OCI-LY3 (cell line): ENCODE results near the gene DNMT3L.
"Not testable (repeated sequence)": the region's sequence is repeated elsewhere in the genome, so short reads cannot be mapped to it uniquely, and the experiment has no call there.

Experiments
- H2AFZ ChIP-seq: fragments of 200-600, 300-600 bp; shearing (Covaris generic); 2 replicates; pipeline ENCODE4 v1.6.0; 2014; ENCODE audit warnings: antibody characterized with exemption, low read depth, low read length
- H3K27ac ChIP-seq: fragments of 200-600, 300-600 bp; sonication (generic); 2 replicates; pipeline ENCODE4 v1.5.1; 2014; ENCODE audit warnings: mild to moderate bottlenecking, low read length, moderate library complexity, mixed read lengths
- H3K27me3 ChIP-seq: fragments of 200-600, 300-600 bp; sonication (generic); 2 replicates; pipeline ENCODE4 v1.6.1; 2014; ENCODE audit warnings: low read depth, low read length, mixed read lengths
- H3K36me3 ChIP-seq: fragments of 200-600, 300-600 bp; sonication (generic); replicated peaks from 2 replicates; pipeline ENCODE3; 2014; ENCODE audit warnings: low read depth, low read length, mixed read lengths
- H3K4me1 ChIP-seq: fragments of 300-600, 200-600 bp; sonication (generic); 2 replicates; pipeline ENCODE4 v1.6.1; 2014; ENCODE audit warnings: low read length, mixed read lengths
- H3K4me2 ChIP-seq: fragments of 200-600, 300-600 bp; sonication (generic); 2 replicates; pipeline ENCODE4 v1.6.1; 2014; ENCODE audit warnings: low read length, mixed read lengths
- H3K4me3 ChIP-seq: fragments of 300-600, 200-600 bp; sonication (generic); 2 replicates; pipeline ENCODE4 v1.5.1; 2014; ENCODE audit warnings: antibody characterized with exemption, mild to moderate bottlenecking, low read length, moderate library complexity
- H3K79me2 ChIP-seq: fragments of 300-600, 200-600 bp; shearing (Covaris generic); 2 replicates; pipeline ENCODE4 v1.6.1; 2014; ENCODE audit warnings: mild to moderate bottlenecking, low read length, mixed read lengths
- H3K9ac ChIP-seq: fragments of 300-600, 200-600 bp; shearing (Covaris generic); 2 replicates; pipeline ENCODE4 v1.6.0; 2014; ENCODE audit warnings: mild to moderate bottlenecking, low read length, moderate library complexity
- H3K9me3 ChIP-seq: fragments of 200-600, 300-600 bp; shearing (Covaris generic); 2 replicates; pipeline ENCODE4 v1.6.1; 2014; ENCODE audit warnings: low read length, mixed read lengths; ENCODE audit not compliant: insufficient read depth
- H4K20me1 ChIP-seq: fragments of 200-600, 300-600 bp; sonication (generic); 2 replicates; pipeline ENCODE4 v1.6.1; 2016; ENCODE audit warnings: low read length, mixed read lengths; ENCODE audit not compliant: insufficient read depth
- EZH2phosphoT487 ChIP-seq: fragments of 200-600 bp; shearing (Covaris generic); IDR thresholded peaks from 2 replicates; pipeline ENCODE4 v1.6.1; 2018; ENCODE audit warnings: antibody characterized with exemption, mixed run types, low read depth
- TF ChIP-seq, protein P1 (sequence below): fragments of 200-600, 300-600 bp; sonication (generic); IDR thresholded peaks from 2 replicates; pipeline ENCODE4 v1.5.1; 2014; ENCODE audit warnings: antibody characterized with exemption, low read length, low read depth

Gene DNMT3L

DNA sequence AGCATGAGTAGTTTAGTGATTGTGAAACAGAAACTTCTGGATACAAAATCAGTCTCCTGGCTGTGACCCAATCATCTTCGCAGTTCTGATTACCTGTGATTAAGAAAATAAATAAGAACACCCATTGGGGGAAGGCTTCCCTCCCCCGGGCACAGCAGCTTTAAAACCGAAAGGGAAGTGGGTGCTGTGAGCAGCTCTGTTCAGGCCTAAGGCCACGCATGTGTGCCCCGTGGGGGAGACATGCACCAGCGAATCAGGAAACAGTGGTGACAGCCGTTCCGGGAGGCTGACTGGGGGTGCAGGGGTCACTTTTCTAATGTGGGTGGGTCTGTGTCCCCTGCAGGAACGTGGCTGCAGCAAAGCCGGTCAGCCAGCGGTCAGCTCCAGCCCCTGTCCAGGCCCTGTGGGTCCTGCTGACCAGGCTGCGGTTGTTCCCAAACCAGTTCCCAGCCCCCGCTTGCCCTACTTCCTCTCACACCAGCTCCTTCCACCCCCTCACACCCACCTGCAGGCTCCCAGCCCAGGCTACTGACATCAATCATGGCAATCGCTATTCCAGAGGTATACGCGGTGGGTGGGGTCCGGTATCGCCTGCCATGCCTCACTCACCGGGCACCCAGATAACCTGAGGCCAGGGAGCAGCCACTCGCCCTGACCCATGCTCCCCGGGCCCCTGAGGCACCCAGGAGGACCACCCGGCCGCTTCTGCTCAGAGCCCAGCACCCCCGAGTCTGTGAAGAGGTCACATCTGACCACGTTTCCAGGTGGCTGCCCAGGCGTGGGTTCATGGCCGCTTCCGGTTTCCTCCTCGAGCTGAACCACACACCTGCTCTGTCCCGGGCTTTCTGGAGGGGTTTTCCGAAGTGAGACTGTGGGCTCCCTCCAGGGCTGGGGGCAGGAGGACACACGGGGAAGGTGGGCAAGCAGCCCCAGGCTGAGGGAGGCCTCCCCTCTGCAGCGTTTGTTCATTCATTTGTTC, 54.7 kb downstream of the DNMT3L start:
- not testable (repeated sequence) for H3K4me1 ChIP-seq, H3K9me3 ChIP-seq, H3K9ac ChIP-seq, H3K27ac ChIP-seq, H2AFZ ChIP-seq, H3K27me3 ChIP-seq, H3K36me3 ChIP-seq, H3K4me3 ChIP-seq, H3K79me2 ChIP-seq, H4K20me1 ChIP-seq, H3K4me2 ChIP-seq

DNA sequence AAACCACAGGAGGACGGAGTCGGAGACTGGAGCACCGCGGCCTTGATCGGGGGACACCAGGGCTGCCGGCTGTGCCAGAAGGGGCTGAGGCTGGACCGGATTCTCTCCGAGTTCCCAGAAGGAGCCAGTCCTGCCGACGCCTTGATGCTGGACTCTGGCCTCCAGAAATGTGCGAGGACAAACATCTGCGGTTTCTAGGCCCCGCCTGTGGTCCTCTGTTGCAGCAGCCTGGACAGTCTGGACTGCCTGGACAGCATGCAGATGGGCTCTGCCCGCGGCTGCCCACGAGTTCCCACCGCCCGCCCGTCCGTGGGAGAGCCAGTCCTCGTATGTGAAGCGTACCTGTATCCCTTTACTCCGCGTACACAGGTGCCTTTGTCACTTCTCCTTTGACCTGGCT, 55.5 kb downstream of the DNMT3L start:
- H3K27me3 ChIP-seq, H3K4me2 ChIP-seq, H3K36me3 ChIP-seq, H3K27ac ChIP-seq, H3K4me3 ChIP-seq, H3K4me1 ChIP-seq, H3K79me2 ChIP-seq, H2AFZ ChIP-seq, H3K9ac ChIP-seq, H4K20me1 ChIP-seq, H3K9me3 ChIP-seq: not testable (repeated sequence)

DNA sequence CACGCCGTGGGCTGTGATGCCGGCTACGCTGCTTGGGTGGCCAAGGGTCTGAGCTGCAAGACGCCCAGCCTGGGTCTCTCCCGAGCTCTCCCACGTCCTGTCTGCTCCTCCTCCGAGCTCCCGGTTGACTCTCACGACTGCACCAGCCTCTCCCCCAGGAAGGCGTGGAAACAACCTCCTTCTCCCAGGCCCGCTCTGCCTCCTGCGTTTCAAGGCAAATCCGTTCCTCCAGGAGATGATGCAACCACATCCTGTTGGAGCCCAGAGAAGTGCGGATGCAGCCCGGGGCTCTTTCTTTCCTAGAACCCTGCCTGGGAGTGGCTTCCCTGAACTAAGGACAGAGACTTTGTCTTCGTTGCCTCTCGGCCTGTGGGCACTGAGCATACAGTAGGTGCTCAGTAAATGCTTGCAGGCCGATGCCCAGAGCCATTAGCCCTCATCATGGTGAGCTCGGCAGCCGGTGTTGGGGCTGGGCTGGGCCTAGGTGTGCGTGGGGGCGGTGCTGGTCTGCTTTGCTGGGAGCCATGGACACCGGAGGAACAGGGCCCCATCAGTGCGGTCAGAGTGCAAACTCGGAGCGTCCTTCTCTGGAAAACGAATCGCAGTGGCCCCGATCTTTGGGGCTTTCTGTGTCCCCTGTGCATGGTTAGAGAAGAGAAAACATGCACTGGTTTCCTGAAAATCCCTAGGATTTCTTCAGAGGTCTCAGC, 59.0 kb downstream of the DNMT3L start:
- not testable (repeated sequence) for H3K4me1 ChIP-seq, H3K9me3 ChIP-seq, H3K27ac ChIP-seq, H3K4me3 ChIP-seq, H4K20me1 ChIP-seq, H3K79me2 ChIP-seq, H3K9ac ChIP-seq, H3K36me3 ChIP-seq, H3K27me3 ChIP-seq, H3K4me2 ChIP-seq, H2AFZ ChIP-seq

DNA sequence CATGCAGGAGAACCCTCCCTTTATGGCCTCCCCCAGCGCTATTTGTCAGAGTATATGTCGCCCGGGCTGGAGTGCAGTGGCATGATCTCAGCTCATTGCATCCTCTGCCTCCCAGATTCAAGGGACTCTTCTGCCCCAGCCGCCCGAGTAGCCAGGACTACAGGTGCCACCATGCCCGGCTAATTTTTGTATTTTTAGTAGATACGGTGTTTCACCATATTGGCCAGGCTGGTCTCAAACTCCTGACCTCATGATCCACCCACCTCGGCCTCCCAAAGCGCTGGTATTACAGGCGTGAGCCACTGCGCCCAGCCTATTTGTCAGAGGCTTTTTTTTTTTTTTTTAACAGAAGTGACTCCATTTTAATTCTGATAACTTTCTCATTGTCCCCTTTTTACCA, 61.7 kb downstream of the DNMT3L start:
- not testable (repeated sequence) for H3K9me3 ChIP-seq, H3K9ac ChIP-seq, H3K4me2 ChIP-seq, H3K27ac ChIP-seq, H3K27me3 ChIP-seq, H4K20me1 ChIP-seq, H2AFZ ChIP-seq, H3K4me3 ChIP-seq, H3K36me3 ChIP-seq, H3K79me2 ChIP-seq
- peaks cover 14% of the 10 kb centered on the region for H3K4me1 ChIP-seq

DNA sequence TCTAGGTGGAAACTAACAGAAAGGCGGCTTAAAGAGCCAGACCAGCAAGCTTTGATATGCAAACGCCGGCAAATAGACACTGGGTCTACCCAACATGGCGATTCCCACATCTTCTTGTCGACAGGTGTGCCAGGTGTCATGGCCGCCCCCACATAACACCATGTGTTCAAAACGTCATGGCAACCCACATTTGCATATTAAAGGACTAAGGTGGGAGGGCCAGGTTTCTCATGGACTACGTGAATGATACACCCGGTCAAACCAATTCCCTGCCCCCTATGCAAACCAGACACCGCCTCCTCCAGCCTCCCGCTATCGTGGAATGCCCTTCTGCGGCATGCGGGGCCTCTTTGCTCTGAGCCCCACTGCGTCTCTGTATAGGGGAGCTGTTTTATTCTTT, 62.2 kb downstream of the DNMT3L start:
- Histone ChIP-seq H3K4me2 (no peak overlapping the region), H2AFZ (no peak overlapping the region)

DNA sequence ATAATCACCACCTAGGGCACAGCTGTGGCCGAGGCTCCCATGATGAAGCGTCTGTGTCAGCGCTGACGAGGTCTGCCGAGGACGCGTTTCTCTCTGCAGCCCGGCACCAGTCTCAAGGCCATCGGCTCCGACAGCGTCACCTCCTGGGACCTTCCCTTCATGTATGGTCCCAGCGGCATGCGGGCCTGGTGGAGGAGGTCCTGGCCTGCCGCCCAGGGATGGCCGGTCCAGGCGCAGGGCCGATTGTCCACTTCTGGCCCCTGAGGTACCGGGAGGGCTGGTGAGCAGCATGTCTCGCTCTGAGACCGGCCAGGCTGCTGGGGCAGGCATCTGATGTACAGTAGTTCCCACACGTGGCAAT, 64.6 kb downstream of the DNMT3L start:
- H3K4me1 ChIP-seq = peaks cover 14% of the 10 kb centered on the region
- H3K27me3 ChIP-seq, H3K4me2 ChIP-seq, H2AFZ ChIP-seq, H4K20me1 ChIP-seq, H3K9me3 ChIP-seq, H3K79me2 ChIP-seq, H3K36me3 ChIP-seq, H3K9ac ChIP-seq, H3K27ac ChIP-seq, H3K4me3 ChIP-seq: not testable (repeated sequence)

More for the DNA sequence above, 62.2 kb downstream of the DNMT3L start:
- H3K9ac ChIP-seq = no peak overlapping the region
- no peak overlapping the region for H3K4me3 ChIP-seq
- no peaks in the 10 kb centered on the region for H3K79me2 ChIP-seq
- no peak overlapping the region for H3K27ac ChIP-seq
- peaks cover 14% of the 10 kb centered on the region for H3K4me1 ChIP-seq
- H4K20me1 ChIP-seq = no peaks in the 10 kb centered on the region
- no peaks in the 10 kb centered on the region for H3K36me3 ChIP-seq
- no peaks in the 10 kb centered on the region for H3K27me3 ChIP-seq
- no peak for TF ChIP-seq EZH2phosphoT487
- TF ChIP-seq, protein P1, sequence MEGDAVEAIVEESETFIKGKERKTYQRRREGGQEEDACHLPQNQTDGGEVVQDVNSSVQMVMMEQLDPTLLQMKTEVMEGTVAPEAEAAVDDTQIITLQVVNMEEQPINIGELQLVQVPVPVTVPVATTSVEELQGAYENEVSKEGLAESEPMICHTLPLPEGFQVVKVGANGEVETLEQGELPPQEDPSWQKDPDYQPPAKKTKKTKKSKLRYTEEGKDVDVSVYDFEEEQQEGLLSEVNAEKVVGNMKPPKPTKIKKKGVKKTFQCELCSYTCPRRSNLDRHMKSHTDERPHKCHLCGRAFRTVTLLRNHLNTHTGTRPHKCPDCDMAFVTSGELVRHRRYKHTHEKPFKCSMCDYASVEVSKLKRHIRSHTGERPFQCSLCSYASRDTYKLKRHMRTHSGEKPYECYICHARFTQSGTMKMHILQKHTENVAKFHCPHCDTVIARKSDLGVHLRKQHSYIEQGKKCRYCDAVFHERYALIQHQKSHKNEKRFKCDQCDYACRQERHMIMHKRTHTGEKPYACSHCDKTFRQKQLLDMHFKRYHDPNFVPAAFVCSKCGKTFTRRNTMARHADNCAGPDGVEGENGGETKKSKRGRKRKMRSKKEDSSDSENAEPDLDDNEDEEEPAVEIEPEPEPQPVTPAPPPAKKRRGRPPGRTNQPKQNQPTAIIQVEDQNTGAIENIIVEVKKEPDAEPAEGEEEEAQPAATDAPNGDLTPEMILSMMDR = no peak
- no peaks in the 10 kb centered on the region for H3K9me3 ChIP-seq
